Gastrocnemius medialis (tissue), 4 donors: Measurements from ENCODE around the gene KLC4.

ENCODE experiments used
- CTCF ChIP-seq, 5 experiments: fragments of 450-650 bp in 3 of 5; fragments of 200-600 bp in 2 of 5; sonication (generic) in 2 of 5; IDR thresholded peaks in 4 of 5; conservative IDR thresholded peaks in 1 of 5; 1 replicate in 4 of 5; 2 replicates in 1 of 5; pipeline ENCODE4 v1.5.1; 2016 to 2019; ENCODE audit warnings: antibody characterized with exemption in 5 of 5, mild to moderate bottlenecking in 3 of 5, moderate library complexity in 3 of 5
- POLR2A ChIP-seq, 2 donors: fragments of 450-650 bp; IDR thresholded peaks; one replicate each; pipeline ENCODE4 v1.6.1; 2017; ENCODE audit warnings: antibody characterized with exemption in 2 of 2, mild to moderate bottlenecking in 2 of 2, moderate library complexity in 2 of 2

- TF ChIP-seq CTCF (IDR thresholded peaks at IDR 0.05 in 4 of 5, conservative IDR thresholded peaks at IDR 0.05 in 1 of 5) (no peak), POLR2A (IDR thresholded peaks at IDR 0.05) (no peak)
Observed at GRCh38 chr6:43113431-43114260, 54.2 kb downstream of the KLC4 start.
